ENCODE measurements around the gene MRPL21. TPM values are rescaled to one million over a fixed set of nuclear protein-coding genes. Genes with fewer than 3 reads are reported as not detected.

Gene MRPL21
- total and polyA plus RNA-seq, 2 experiments from 2014 or later, result 22.6 to 122 TPM

DNA sequence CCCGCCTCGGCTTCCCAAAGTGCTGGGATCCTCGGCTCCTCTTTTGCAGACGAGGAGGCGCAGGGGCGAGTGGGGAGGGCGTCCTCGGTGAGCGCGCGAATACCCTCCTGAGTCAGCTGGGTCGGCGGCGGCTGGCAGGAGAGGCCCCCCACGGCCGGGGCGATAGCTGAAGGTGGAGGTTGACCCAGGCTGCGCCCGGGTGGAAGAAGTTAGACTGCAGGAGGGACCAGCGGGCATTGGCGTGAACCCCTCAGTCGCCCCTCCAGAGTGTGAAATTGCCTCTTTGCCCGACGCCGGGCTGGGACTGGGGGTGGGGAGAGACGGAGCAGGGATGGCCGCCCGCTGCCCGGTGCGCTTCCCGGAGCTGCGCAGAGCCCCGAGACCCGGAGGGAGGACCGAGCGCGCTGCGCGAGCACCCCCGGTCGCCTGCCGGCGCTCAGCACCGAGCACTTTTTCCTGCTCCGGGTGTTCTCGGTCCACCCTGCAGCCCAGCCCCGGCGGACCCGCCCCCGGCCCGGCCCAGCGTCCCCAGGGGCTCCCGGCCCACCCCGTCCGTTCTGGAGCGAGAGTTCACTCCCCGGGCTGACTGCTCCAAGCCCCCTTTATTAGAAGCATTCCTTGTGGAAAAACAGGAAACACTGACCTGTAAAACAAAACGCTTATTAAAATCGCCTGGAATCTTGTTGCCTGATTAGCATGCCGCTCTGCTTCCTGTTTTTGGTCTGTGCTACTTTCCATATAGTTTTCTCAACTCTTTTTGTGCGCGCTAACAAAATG lies 48.2 kb downstream of the MRPL21 start:
- Histone ChIP-seq H3K79me2 (ENCODE audit: insufficient read depth) (no peaks in the 10 kb centered on the region), H2AFZ (peak overlapping the region; percentile 91), H3K4me1 (ENCODE audit: insufficient read depth) (0 out of 2 replicates have a peak, but pooled peaks cover 6% of the 10 kb centered on the region), H3F3A (ENCODE audit: insufficient read depth) (peaks cover 17% of the 10 kb centered on the region; the same call in 1 of the 2 replicates), H3K9me2 (ENCODE audit: insufficient read depth) (no peaks in the 10 kb centered on the region), H3K27ac (no peak overlapping the region), H3K4me3 (peak overlapping the region; percentile 74), H3K9me3 (ENCODE audit: low read depth) (no peaks in the 10 kb centered on the region), H3K4me2 (ENCODE audit: unreplicated experiment) (peak overlapping the region; percentile 81), H3K36me3 (ENCODE audit: low read depth) (no peaks in the 10 kb centered on the region), H4K20me1 (ENCODE audit: insufficient read depth) (no peaks in the 10 kb centered on the region), H3K27me3 (replicated peaks; ENCODE audit: insufficient read depth) (peaks cover 14% of the 10 kb centered on the region; the same call in 1 of the 2 replicates), H3K9ac (peak overlapping the region; percentile 47)
- 4 to 6% methylated on average over 44 to 54 of the region's 62 CpGs for WGBS, 2 experiments (ENCODE audit: low coverage in 1 of 2, low lambda C conversion rate in 2 of 2, missing lambda C conversion rate in 2 of 2)
- TF ChIP-seq EZH2phosphoT487 (IDR thresholded peaks at IDR 0.05; ENCODE audit: insufficient read depth, low read depth), result no peak
- peak; percentile 7 for TF ChIP-seq EZH2 (IDR thresholded peaks at IDR 0.05; ENCODE audit: insufficient read depth, poor library complexity, severe bottlenecking)
- peak; percentile 57 for DNase-seq
- in situ Hi-C loops (cut with MboI), result no loop called here

DNA sequence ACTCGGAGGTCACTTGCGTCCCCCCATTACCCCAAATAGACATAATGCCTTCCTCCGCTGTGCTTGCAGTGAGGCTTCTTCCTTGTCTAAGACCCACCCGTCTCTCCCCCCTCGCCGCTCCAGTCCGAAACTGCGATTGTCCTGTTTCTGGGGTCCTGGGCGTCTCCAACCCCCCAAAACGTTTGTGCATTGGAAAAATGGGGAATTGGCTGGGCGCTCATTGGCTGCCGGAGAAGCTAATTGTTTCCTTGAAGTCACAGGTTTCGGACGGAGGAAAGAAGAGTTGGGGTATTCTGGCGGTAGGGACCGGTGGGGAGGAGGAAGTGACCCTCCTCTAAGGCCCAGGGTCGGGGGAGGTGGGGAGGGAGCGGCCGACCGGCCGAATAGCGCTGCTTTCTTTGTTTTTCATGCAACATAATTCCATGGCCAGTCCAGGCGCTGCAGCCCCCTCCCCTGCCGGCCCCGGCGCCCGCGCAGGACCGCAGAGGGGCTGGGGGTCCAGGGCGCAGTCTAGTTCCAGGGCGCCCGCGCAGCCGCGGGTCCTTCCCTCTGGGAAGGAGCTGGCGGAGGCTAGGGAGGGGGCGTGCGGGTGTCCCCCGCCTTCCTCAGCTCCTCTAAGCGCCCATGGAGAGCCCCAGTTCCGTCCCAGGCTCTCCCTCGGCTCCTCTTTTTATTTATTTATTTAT lies 49.2 kb downstream of the MRPL21 start:
- Histone ChIP-seq H3K27me3 (replicated peaks; ENCODE audit: insufficient read depth) (peaks cover 14% of the 10 kb centered on the region; the same call in 1 of the 2 replicates), H3K27ac (no peak overlapping the region), H3K4me1 (ENCODE audit: insufficient read depth) (0 out of 2 replicates have a peak, but pooled peaks cover 6% of the 10 kb centered on the region), H3K36me3 (ENCODE audit: low read depth) (no peaks in the 10 kb centered on the region), H3K9me2 (ENCODE audit: insufficient read depth) (no peaks in the 10 kb centered on the region), H4K20me1 (ENCODE audit: insufficient read depth) (no peaks in the 10 kb centered on the region), H3K79me2 (ENCODE audit: insufficient read depth) (no peaks in the 10 kb centered on the region), H3K4me2 (ENCODE audit: unreplicated experiment) (peak overlapping the region; percentile 81), H2AFZ (peak overlapping the region; percentile 91; the same call in 1 of the 2 replicates), H3K9ac (peak overlapping the region; percentile 9; the same call in 1 of the 2 replicates), H3K9me3 (ENCODE audit: low read depth) (no peaks in the 10 kb centered on the region), H3F3A (ENCODE audit: insufficient read depth) (peaks cover 17% of the 10 kb centered on the region; the same call in 1 of the 2 replicates), H3K4me3 (peak overlapping the region; percentile 74)
- in situ Hi-C loops (cut with MboI), result no loop called here
- TF ChIP-seq EZH2phosphoT487 (IDR thresholded peaks at IDR 0.05; ENCODE audit: insufficient read depth, low read depth), result 0 out of 2 replicates have a peak, but pooled peaks have one; percentile 13
- peak; percentile 53 for TF ChIP-seq EZH2 (IDR thresholded peaks at IDR 0.05; ENCODE audit: insufficient read depth, poor library complexity, severe bottlenecking)
- DNase-seq, result no peak
- 14 to 16% methylated on average over 29 to 42 of the region's 42 CpGs for WGBS, 2 experiments (ENCODE audit: low coverage in 1 of 2, low lambda C conversion rate in 2 of 2, missing lambda C conversion rate in 2 of 2)

DNA sequence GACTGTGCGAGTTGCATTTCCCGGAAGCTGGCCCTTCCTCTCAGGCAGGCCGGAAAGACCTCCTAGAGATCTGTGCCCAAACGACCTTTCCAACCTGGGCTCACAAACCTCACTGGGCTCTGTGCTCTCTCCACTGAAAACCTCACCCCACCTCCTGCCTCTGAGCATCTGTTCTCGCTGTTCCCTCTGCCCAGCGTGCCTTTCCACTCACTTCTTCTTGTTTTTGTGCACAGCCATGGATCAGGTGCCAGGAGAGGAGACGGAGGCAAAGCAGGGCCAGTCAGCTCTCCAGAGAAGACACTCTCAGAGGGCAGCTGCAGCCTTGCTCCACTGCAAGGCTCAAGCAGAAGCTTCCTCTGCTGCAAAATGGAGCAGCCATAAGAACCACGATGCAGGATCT lies 51.0 kb downstream of the MRPL21 start:
- no peaks in the 10 kb centered on the region for H3K79me2 ChIP-seq (ENCODE audit: insufficient read depth)
- peaks cover 14% of the 10 kb centered on the region; the same call in 1 of the 2 replicates for H3K27me3 ChIP-seq (replicated peaks; ENCODE audit: insufficient read depth)
- H3K36me3 ChIP-seq (ENCODE audit: low read depth), result no peaks in the 10 kb centered on the region
- H4K20me1 ChIP-seq (ENCODE audit: insufficient read depth), result no peaks in the 10 kb centered on the region
- 80 to 84% methylated on average over 8 of the region's 8 CpGs for WGBS, 2 experiments (ENCODE audit: low coverage in 1 of 2, low lambda C conversion rate in 2 of 2, missing lambda C conversion rate in 2 of 2)
- in situ Hi-C loops (cut with MboI), result no loop called here
- no peak overlapping the region for H3K4me2 ChIP-seq (ENCODE audit: unreplicated experiment)
- no peaks in the 10 kb centered on the region for H3K9me2 ChIP-seq (ENCODE audit: insufficient read depth)
- TF ChIP-seq EZH2 (IDR thresholded peaks at IDR 0.05; ENCODE audit: insufficient read depth, poor library complexity, severe bottlenecking) (no peak), EZH2phosphoT487 (IDR thresholded peaks at IDR 0.05; ENCODE audit: insufficient read depth, low read depth) (no peak)
- H3K9ac ChIP-seq, result no peak overlapping the region
- H3K9me3 ChIP-seq (ENCODE audit: low read depth), result no peaks in the 10 kb centered on the region
- no peak for DNase-seq
- no peak overlapping the region for H2AFZ ChIP-seq
- H3F3A ChIP-seq (ENCODE audit: insufficient read depth), result peaks cover 13% of the 10 kb centered on the region; the same call in 1 of the 2 replicates
- H3K27ac ChIP-seq, result no peak overlapping the region
- H3K4me3 ChIP-seq, result no peak overlapping the region
- H3K4me1 ChIP-seq (ENCODE audit: insufficient read depth), result 0 out of 2 replicates have a peak, but pooled peaks cover 6% of the 10 kb centered on the region

DNA sequence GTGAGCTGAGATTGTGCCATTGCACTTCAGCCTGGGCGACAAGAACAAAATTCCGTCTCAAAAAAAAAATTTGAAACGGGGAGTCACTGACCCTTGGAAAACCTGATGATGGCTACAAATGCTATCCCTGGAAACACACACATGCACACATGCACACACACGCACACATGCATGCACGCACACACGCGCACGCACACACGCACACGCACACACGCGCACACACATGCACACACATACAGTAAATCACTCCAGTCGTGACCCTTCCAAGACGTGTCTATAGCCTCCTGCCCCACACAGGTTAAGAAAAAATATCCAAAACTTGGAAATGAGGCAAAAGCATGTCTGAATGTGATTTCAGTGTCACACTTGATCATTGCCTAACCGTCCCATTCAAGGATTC lies 55.2 kb downstream of the MRPL21 start:
- Histone ChIP-seq H2AFZ (no peak overlapping the region), H3K4me1 (ENCODE audit: insufficient read depth) (no peaks in the 10 kb centered on the region), H3K4me3 (no peak overlapping the region), H3K27ac (no peak overlapping the region), H3F3A (ENCODE audit: insufficient read depth) (no peaks in the 10 kb centered on the region), H3K9me2 (ENCODE audit: insufficient read depth) (no peaks in the 10 kb centered on the region), H3K9me3 (ENCODE audit: low read depth) (no peaks in the 10 kb centered on the region), H3K4me2 (ENCODE audit: unreplicated experiment) (no peak overlapping the region), H4K20me1 (ENCODE audit: insufficient read depth) (no peaks in the 10 kb centered on the region), H3K27me3 (replicated peaks; ENCODE audit: insufficient read depth) (no peaks in the 10 kb centered on the region), H3K79me2 (ENCODE audit: insufficient read depth) (no peaks in the 10 kb centered on the region), H3K9ac (no peak overlapping the region), H3K36me3 (ENCODE audit: low read depth) (no peaks in the 10 kb centered on the region)
- no peak for DNase-seq
- in situ Hi-C loops (cut with MboI), result no loop called here
- WGBS, 2 experiments (ENCODE audit: low coverage in 1 of 2, low lambda C conversion rate in 2 of 2, missing lambda C conversion rate in 2 of 2), result 77 to 79% methylated on average over 15 of the region's 15 CpGs
- TF ChIP-seq EZH2 (IDR thresholded peaks at IDR 0.05; ENCODE audit: insufficient read depth, poor library complexity, severe bottlenecking) (no peak), EZH2phosphoT487 (IDR thresholded peaks at IDR 0.05; ENCODE audit: insufficient read depth, low read depth) (no peak)

Measured in GM23248 (cell line).